ENCODE results near the gene TNKS1BP1.

Gene TNKS1BP1

GRCh38 chr11:57325735-57326048, 940 bp upstream of the TNKS1BP1 start:
- DNase-seq: no peak

GRCh38 chr11:57324154-57324885, 432 bp downstream of the TNKS1BP1 start:
- no peak for DNase-seq

GRCh38 chr11:57323855-57324153, 948 bp downstream of the TNKS1BP1 start:
- no peak for DNase-seq

GRCh38 chr11:57323167-57323854, 1.4 kb downstream of the TNKS1BP1 start:
- no peak for DNase-seq

- no peak for DNase-seq
Measured at GRCh38 chr11:57322256-57323166, 2.2 kb downstream of the TNKS1BP1 start.

GRCh38 chr11:57321388-57322255, 3.1 kb downstream of the TNKS1BP1 start:
- no peak for DNase-seq

GRCh38 chr11:57320719-57321387, 3.9 kb downstream of the TNKS1BP1 start:
- no peak for DNase-seq

- DNase-seq: no peak
Measured at GRCh38 chr11:57320067-57320718, 4.6 kb downstream of the TNKS1BP1 start.

GRCh38 chr11:57318178-57318577, 6.6 kb downstream of the TNKS1BP1 start:
- DNase-seq: no peak

- DNase-seq: no peak
Measured at GRCh38 chr11:57316017-57316416, 8.7 kb downstream of the TNKS1BP1 start.

GRCh38 chr11:57315491-57315890, 9.3 kb downstream of the TNKS1BP1 start:
- DNase-seq: no peak

GRCh38 chr11:57314221-57314973, 10.4 kb downstream of the TNKS1BP1 start:
- DNase-seq: no peak

GRCh38 chr11:57313788-57314135, 11.0 kb downstream of the TNKS1BP1 start:
- no peak for DNase-seq

GRCh38 chr11:57313071-57313787, 11.5 kb downstream of the TNKS1BP1 start:
- no peak for DNase-seq

- no peak for DNase-seq
Measured at GRCh38 chr11:57312511-57313021, 12.2 kb downstream of the TNKS1BP1 start.

- peak; percentile 42 for DNase-seq
Measured at GRCh38 chr11:57311109-57311936, 13.4 kb downstream of the TNKS1BP1 start.

- DNase-seq: no peak
Measured at GRCh38 chr11:57310630-57311086, 14.1 kb downstream of the TNKS1BP1 start.

GRCh38 chr11:57310091-57310490, 14.7 kb downstream of the TNKS1BP1 start:
- DNase-seq: no peak

All from CD4-positive, alpha-beta T cell treated with Interferon gamma for 1 hour (primary cell).